MM.1S (cell line): ENCODE measurements around the gene CDK2AP2.

Experiments used
- DNase-seq: peaks from one replicate; pipeline ENCODE4 v3.0.0-alpha.2; 2015
- H2AFZ ChIP-seq: fragments of 300-600 bp; sonication (generic); 2 replicates; pipeline ENCODE4 v1.6.0; 2016; ENCODE audit warnings: antibody characterized with exemption, low read length
- H3F3A ChIP-seq: fragments of 300-600 bp; sonication (generic); 2 replicates; pipeline ENCODE4 v1.6.1; 2016; ENCODE audit warnings: mild to moderate bottlenecking, antibody characterized with exemption, low read length, moderate library complexity, mixed read lengths; ENCODE audit not compliant: insufficient read depth
- H3K27ac ChIP-seq: fragments of 300-600 bp; sonication (generic); 2 replicates; pipeline ENCODE4 v1.5.1; 2016; ENCODE audit warnings: mild to moderate bottlenecking, low read length
- H3K27me3 ChIP-seq: fragments of 300-600 bp; sonication (generic); replicated peaks from 2 replicates; pipeline ENCODE4 v1.6.0; 2016; ENCODE audit warnings: low read length; ENCODE audit not compliant: insufficient read depth
- H3K36me3 ChIP-seq: fragments of 300-600 bp; sonication (generic); replicated peaks from 2 replicates; pipeline ENCODE4 v1.6.1; 2016; ENCODE audit warnings: mild to moderate bottlenecking, low read length, mixed read lengths; ENCODE audit not compliant: insufficient read depth
- H3K4me1 ChIP-seq: fragments of 300-600 bp; sonication (generic); 2 replicates; pipeline ENCODE4 v1.6.1; 2016; ENCODE audit warnings: low read length, mixed read lengths
- H3K4me2 ChIP-seq: fragments of 300-600 bp; sonication (generic); 2 replicates; pipeline ENCODE4 v1.6.0; 2016; ENCODE audit warnings: low read depth, low read length
- H3K4me3 ChIP-seq: fragments of 300-600 bp; sonication (generic); 2 replicates; pipeline ENCODE4 v1.5.1; 2016; ENCODE audit warnings: low read length, mixed read lengths
- H3K79me2 ChIP-seq: fragments of 300-600 bp; sonication (generic); 2 replicates; pipeline ENCODE4 v1.6.1; 2016; ENCODE audit warnings: mixed run types, low read length, mixed read lengths
- H3K9ac ChIP-seq: fragments of 300-600 bp; sonication (generic); 2 replicates; pipeline ENCODE4 v1.6.1; 2016; ENCODE audit warnings: low read length, mixed read lengths
- H3K9me2 ChIP-seq: fragments of 300-600 bp; sonication (generic); replicated peaks from 2 replicates; pipeline ENCODE4 v1.6.1; 2016; ENCODE audit warnings: mild to moderate bottlenecking, low read length, mixed read lengths; ENCODE audit not compliant: insufficient read depth
- H3K9me3 ChIP-seq: fragments of 300-600 bp; sonication (generic); replicated peaks from 2 replicates; pipeline ENCODE4 v1.6.1; 2016; ENCODE audit warnings: mild to moderate bottlenecking, low read length, mixed read lengths; ENCODE audit not compliant: insufficient read depth
- H4K20me1 ChIP-seq: fragments of 300-600 bp; sonication (generic); 2 replicates; pipeline ENCODE4 v1.6.1; 2016; ENCODE audit warnings: mild to moderate bottlenecking, low read length, moderate library complexity, mixed read lengths; ENCODE audit not compliant: insufficient read depth
- CTCF ChIP-seq: fragments of 300-600 bp; sonication (generic); IDR thresholded peaks from 2 replicates; pipeline ENCODE4 v1.5.1; 2016; ENCODE audit warnings: antibody characterized with exemption, low read length, mixed read lengths
- EZH2 ChIP-seq: fragments of 300-600 bp; sonication (generic); optimal IDR thresholded peaks from 2 replicates; pipeline ENCODE3; 2017; ENCODE audit warnings: low read depth, mild to moderate bottlenecking, antibody characterized with exemption, low read length, mixed read lengths
- EZH2phosphoT487 ChIP-seq: fragments of 300-600 bp; sonication (generic); IDR thresholded peaks from 2 replicates; pipeline ENCODE4 v1.6.1; 2018; ENCODE audit warnings: antibody characterized with exemption, low read length

CDK2AP2 gene

GRCh38 chr11:67506426-67507051, 1.4 kb downstream of the CDK2AP2 start:
- Histone ChIP-seq H4K20me1 (no peaks in the 10 kb centered on the region), H3K4me3 (peak overlapping the region; percentile 75), H3K9me2 (no peaks in the 10 kb centered on the region), H3K4me1 (peaks cover 20% of the 10 kb centered on the region), H3K36me3 (no peaks in the 10 kb centered on the region), H3K27me3 (peaks cover 54% of the 10 kb centered on the region), H3K79me2 (peaks cover 13% of the 10 kb centered on the region), H3K27ac (no peak overlapping the region), H3K9me3 (no peaks in the 10 kb centered on the region), H2AFZ (no peak overlapping the region), H3K9ac (peak overlapping the region; percentile 93; the same call in 1 of the 2 replicates), H3K4me2 (peak overlapping the region; percentile 97), H3F3A (peaks cover 14% of the 10 kb centered on the region)
- no peak for DNase-seq
- TF ChIP-seq CTCF (no peak), EZH2phosphoT487 (no peak), EZH2 (no peak)

- Histone ChIP-seq H3K4me1 (peaks cover 20% of the 10 kb centered on the region), H3K4me3 (no peak overlapping the region), H3K4me2 (peak overlapping the region; percentile 97; the same call in 1 of the 2 replicates), H3F3A (peaks cover 14% of the 10 kb centered on the region), H3K79me2 (peaks cover 13% of the 10 kb centered on the region), H3K27ac (no peak overlapping the region), H4K20me1 (no peaks in the 10 kb centered on the region), H3K9me3 (no peaks in the 10 kb centered on the region), H3K9ac (no peak overlapping the region), H3K9me2 (no peaks in the 10 kb centered on the region), H2AFZ (no peak overlapping the region), H3K36me3 (no peaks in the 10 kb centered on the region), H3K27me3 (peaks cover 54% of the 10 kb centered on the region)
- DNase-seq: peak; percentile 77
- TF ChIP-seq EZH2phosphoT487: no peak
- peak; percentile 97 for TF ChIP-seq CTCF
- no peak for TF ChIP-seq EZH2
Observed at GRCh38 chr11:67505605-67506396, 2.2 kb downstream of the CDK2AP2 start.

DNA sequence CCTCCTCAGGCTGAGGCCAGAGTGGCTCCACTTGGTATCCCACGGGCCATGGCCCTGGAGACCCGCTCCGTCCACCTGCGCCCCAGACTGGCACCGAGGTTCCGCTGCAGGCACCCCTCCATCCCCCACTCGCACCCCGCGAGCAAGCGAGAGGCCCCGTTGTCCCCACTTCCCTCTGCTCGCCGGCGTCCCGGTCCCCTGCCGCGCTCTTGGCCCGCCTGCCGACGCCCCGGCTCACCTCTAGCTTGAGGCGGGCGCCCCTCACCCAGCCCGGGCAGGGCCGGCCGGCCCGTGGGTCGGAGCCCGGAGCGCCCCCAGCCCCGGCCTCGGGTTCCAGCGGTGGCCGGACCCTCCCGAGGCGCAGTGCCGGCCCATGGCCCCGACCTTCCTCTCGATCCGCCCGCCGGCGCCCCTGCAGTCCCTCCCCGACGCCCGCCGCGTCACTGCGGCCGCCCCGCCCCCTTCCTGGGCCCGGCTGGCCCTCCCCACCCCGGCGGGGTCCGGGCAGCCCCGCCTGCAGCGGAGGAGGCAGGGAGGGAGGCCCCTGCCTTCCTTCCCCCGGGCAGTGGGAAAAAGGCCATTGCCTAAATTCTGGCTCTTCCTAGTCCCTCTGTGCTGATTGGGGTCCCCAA, 2.9 kb downstream of the CDK2AP2 start, which contains the start of gene PITPNM1:
Gene PITPNM1, minus strand, starts transcription at position 414 of the 632 bp plus-strand sequence. CDS start 1,183 bp downstream, outside the sequence.
- Histone ChIP-seq H3K4me1 (peaks cover 20% of the 10 kb centered on the region), H3K9ac (no peak within 1 kb of the TSS), H3K9me3 (no peaks in the 10 kb centered on the region), H2AFZ (no peak within 1 kb of the TSS), H3K4me2 (peak within 1 kb of the TSS; percentile 97; the same call in 1 of the 2 replicates), H3K36me3 (no peaks in the 10 kb centered on the region), H3K27me3 (peaks cover 52% of the 10 kb centered on the region), H3K9me2 (no peaks in the 10 kb centered on the region), H3F3A (peaks cover 14% of the 10 kb centered on the region), H3K79me2 (peaks cover 13% of the 10 kb centered on the region), H3K27ac (no peak within 1 kb of the TSS), H4K20me1 (no peaks in the 10 kb centered on the region), H3K4me3 (peak within 1 kb of the TSS; percentile 39)
- TF ChIP-seq EZH2 (no peak), CTCF (no peak), EZH2phosphoT487 (no peak)
- no peak for DNase-seq
